MM.1S (cell line): ENCODE data around the gene IMMP2L.

Source experiments
- DNase-seq: peaks from one replicate; pipeline ENCODE4 v3.0.0-alpha.2; 2015
- H2AFZ ChIP-seq: fragments of 300-600 bp; sonication (generic); 2 replicates; pipeline ENCODE4 v1.6.0; 2016; ENCODE audit warnings: antibody characterized with exemption, low read length
- H3F3A ChIP-seq: fragments of 300-600 bp; sonication (generic); 2 replicates; pipeline ENCODE4 v1.6.1; 2016; ENCODE audit warnings: mild to moderate bottlenecking, antibody characterized with exemption, low read length, moderate library complexity, mixed read lengths; ENCODE audit not compliant: insufficient read depth
- H3K27ac ChIP-seq: fragments of 300-600 bp; sonication (generic); 2 replicates; pipeline ENCODE4 v1.5.1; 2016; ENCODE audit warnings: mild to moderate bottlenecking, low read length
- H3K27me3 ChIP-seq: fragments of 300-600 bp; sonication (generic); replicated peaks from 2 replicates; pipeline ENCODE4 v1.6.0; 2016; ENCODE audit warnings: low read length; ENCODE audit not compliant: insufficient read depth
- H3K36me3 ChIP-seq: fragments of 300-600 bp; sonication (generic); replicated peaks from 2 replicates; pipeline ENCODE4 v1.6.1; 2016; ENCODE audit warnings: mild to moderate bottlenecking, low read length, mixed read lengths; ENCODE audit not compliant: insufficient read depth
- H3K4me1 ChIP-seq: fragments of 300-600 bp; sonication (generic); 2 replicates; pipeline ENCODE4 v1.6.1; 2016; ENCODE audit warnings: low read length, mixed read lengths
- H3K4me2 ChIP-seq: fragments of 300-600 bp; sonication (generic); 2 replicates; pipeline ENCODE4 v1.6.0; 2016; ENCODE audit warnings: low read depth, low read length
- H3K4me3 ChIP-seq: fragments of 300-600 bp; sonication (generic); 2 replicates; pipeline ENCODE4 v1.5.1; 2016; ENCODE audit warnings: low read length, mixed read lengths
- H3K79me2 ChIP-seq: fragments of 300-600 bp; sonication (generic); 2 replicates; pipeline ENCODE4 v1.6.1; 2016; ENCODE audit warnings: mixed run types, low read length, mixed read lengths
- H3K9ac ChIP-seq: fragments of 300-600 bp; sonication (generic); 2 replicates; pipeline ENCODE4 v1.6.1; 2016; ENCODE audit warnings: low read length, mixed read lengths
- H3K9me2 ChIP-seq: fragments of 300-600 bp; sonication (generic); replicated peaks from 2 replicates; pipeline ENCODE4 v1.6.1; 2016; ENCODE audit warnings: mild to moderate bottlenecking, low read length, mixed read lengths; ENCODE audit not compliant: insufficient read depth
- H3K9me3 ChIP-seq: fragments of 300-600 bp; sonication (generic); replicated peaks from 2 replicates; pipeline ENCODE4 v1.6.1; 2016; ENCODE audit warnings: mild to moderate bottlenecking, low read length, mixed read lengths; ENCODE audit not compliant: insufficient read depth
- H4K20me1 ChIP-seq: fragments of 300-600 bp; sonication (generic); 2 replicates; pipeline ENCODE4 v1.6.1; 2016; ENCODE audit warnings: mild to moderate bottlenecking, low read length, moderate library complexity, mixed read lengths; ENCODE audit not compliant: insufficient read depth
- EZH2 ChIP-seq: fragments of 300-600 bp; sonication (generic); optimal IDR thresholded peaks from 2 replicates; pipeline ENCODE3; 2017; ENCODE audit warnings: low read depth, mild to moderate bottlenecking, antibody characterized with exemption, low read length, mixed read lengths
- EZH2phosphoT487 ChIP-seq: fragments of 300-600 bp; sonication (generic); IDR thresholded peaks from 2 replicates; pipeline ENCODE4 v1.6.1; 2018; ENCODE audit warnings: antibody characterized with exemption, low read length
- TF ChIP-seq, protein P1 (sequence below): fragments of 300-600 bp; sonication (generic); IDR thresholded peaks from 2 replicates; pipeline ENCODE4 v1.5.1; 2016; ENCODE audit warnings: antibody characterized with exemption, low read length, mixed read lengths

Gene IMMP2L

DNA sequence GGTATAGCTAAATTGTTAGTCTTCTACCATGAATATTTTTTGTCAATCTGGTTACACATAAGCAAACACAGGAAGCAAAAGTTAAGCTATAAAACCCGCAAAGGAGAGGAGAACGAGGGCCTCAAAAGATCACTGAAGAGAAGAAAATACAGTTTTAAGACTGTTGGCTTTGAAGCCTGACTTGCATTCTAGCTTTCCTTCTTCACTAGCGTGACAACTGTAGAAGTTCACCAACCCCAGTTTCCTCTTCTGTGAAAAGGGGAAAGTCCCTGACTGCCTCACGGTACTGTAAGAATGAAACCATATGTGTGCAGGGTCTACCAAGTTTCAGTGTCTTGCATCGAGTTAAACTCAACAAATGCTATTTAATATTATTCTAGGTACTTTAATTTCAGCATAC is 478.9 kb downstream of the IMMP2L start:
- no peaks in the 10 kb centered on the region for H3K36me3 ChIP-seq
- H4K20me1 ChIP-seq: no peaks in the 10 kb centered on the region
- peaks cover 60% of the 10 kb centered on the region for H3K4me1 ChIP-seq
- TF ChIP-seq, protein P1, sequence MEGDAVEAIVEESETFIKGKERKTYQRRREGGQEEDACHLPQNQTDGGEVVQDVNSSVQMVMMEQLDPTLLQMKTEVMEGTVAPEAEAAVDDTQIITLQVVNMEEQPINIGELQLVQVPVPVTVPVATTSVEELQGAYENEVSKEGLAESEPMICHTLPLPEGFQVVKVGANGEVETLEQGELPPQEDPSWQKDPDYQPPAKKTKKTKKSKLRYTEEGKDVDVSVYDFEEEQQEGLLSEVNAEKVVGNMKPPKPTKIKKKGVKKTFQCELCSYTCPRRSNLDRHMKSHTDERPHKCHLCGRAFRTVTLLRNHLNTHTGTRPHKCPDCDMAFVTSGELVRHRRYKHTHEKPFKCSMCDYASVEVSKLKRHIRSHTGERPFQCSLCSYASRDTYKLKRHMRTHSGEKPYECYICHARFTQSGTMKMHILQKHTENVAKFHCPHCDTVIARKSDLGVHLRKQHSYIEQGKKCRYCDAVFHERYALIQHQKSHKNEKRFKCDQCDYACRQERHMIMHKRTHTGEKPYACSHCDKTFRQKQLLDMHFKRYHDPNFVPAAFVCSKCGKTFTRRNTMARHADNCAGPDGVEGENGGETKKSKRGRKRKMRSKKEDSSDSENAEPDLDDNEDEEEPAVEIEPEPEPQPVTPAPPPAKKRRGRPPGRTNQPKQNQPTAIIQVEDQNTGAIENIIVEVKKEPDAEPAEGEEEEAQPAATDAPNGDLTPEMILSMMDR: no peak
- no peak for TF ChIP-seq EZH2
- TF ChIP-seq EZH2phosphoT487: no peak
- H3K4me3 ChIP-seq: peak overlapping the region; percentile 31
- no peaks in the 10 kb centered on the region for H3K9me3 ChIP-seq
- DNase-seq: peak; percentile 99
- H3F3A ChIP-seq: peaks cover 42% of the 10 kb centered on the region
- no peaks in the 10 kb centered on the region for H3K9me2 ChIP-seq
- peak overlapping the region; percentile 81 for H3K27ac ChIP-seq
- H3K4me2 ChIP-seq: peak overlapping the region; percentile 71
- peak overlapping the region; percentile 29 for H3K9ac ChIP-seq
- H3K27me3 ChIP-seq: no peaks in the 10 kb centered on the region
- no peaks in the 10 kb centered on the region for H3K79me2 ChIP-seq
- H2AFZ ChIP-seq: no peak overlapping the region

DNA sequence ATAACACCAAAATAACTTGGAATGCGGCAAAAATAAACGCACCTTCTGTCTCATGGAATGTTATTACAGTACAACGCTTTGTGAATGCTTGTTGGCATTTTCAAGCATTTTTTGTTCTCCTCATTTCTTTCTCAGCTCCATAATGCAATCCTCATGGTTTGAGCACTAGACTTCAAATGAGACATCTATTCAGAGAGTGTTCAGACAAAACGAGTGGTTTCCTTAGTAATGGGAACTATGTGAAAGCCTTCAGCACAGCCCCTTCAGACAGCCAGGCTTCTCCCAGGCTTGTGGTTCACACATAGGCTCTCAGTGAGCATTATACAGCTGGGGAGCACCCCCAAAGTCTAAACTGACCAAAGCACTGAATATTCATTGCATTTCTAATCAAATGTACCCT is 479.9 kb downstream of the IMMP2L start:
- Histone ChIP-seq H3K4me2 (peak overlapping the region; percentile 71), H4K20me1 (no peaks in the 10 kb centered on the region), H3K9me2 (no peaks in the 10 kb centered on the region), H3F3A (peaks cover 42% of the 10 kb centered on the region), H3K4me3 (no peak overlapping the region), H3K79me2 (no peaks in the 10 kb centered on the region), H3K36me3 (no peaks in the 10 kb centered on the region), H3K27me3 (no peaks in the 10 kb centered on the region), H3K9ac (peak overlapping the region; percentile 29; the same call in 1 of the 2 replicates), H3K9me3 (no peaks in the 10 kb centered on the region), H3K27ac (peak overlapping the region; percentile 81), H2AFZ (peak overlapping the region; percentile 28; the same call in 1 of the 2 replicates), H3K4me1 (peaks cover 60% of the 10 kb centered on the region)
- DNase-seq: no peak
- TF ChIP-seq, protein P1: no peak
- no peak for TF ChIP-seq EZH2
- TF ChIP-seq EZH2phosphoT487: no peak

GRCh38 chr7:111081546-111082267 is 480.6 kb downstream of the IMMP2L start:
- no peaks in the 10 kb centered on the region for H3K27me3 ChIP-seq
- H3K27ac ChIP-seq: peak overlapping the region; percentile 81; the same call in 1 of the 2 replicates
- H3K9ac ChIP-seq: no peak overlapping the region
- H2AFZ ChIP-seq: no peak overlapping the region
- no peaks in the 10 kb centered on the region for H3K9me3 ChIP-seq
- H3K4me2 ChIP-seq: peak overlapping the region; percentile 46; the same call in 1 of the 2 replicates
- no peaks in the 10 kb centered on the region for H3K79me2 ChIP-seq
- H3K4me3 ChIP-seq: no peak overlapping the region
- no peaks in the 10 kb centered on the region for H4K20me1 ChIP-seq
- H3K36me3 ChIP-seq: no peaks in the 10 kb centered on the region
- H3K4me1 ChIP-seq: peaks cover 60% of the 10 kb centered on the region
- H3F3A ChIP-seq: peaks cover 42% of the 10 kb centered on the region
- TF ChIP-seq, protein P1: no peak
- TF ChIP-seq EZH2 (no peak), EZH2phosphoT487 (no peak)
- no peaks in the 10 kb centered on the region for H3K9me2 ChIP-seq
- DNase-seq: no peak
